Neural progenitor cell (in vitro differentiated cells): ENCODE data around the gene TTLL5. TPM values are rescaled to one million over a fixed set of nuclear protein-coding genes. Genes with fewer than 3 reads are reported as not detected.

ENCODE experiments used
- DNase-seq: peaks from one replicate; pipeline ENCODE4 v3.0.0-alpha.2; 2016; ENCODE audit warnings: low spot score
- H2AFZ ChIP-seq: fragments of 200-600 bp; sonication (generic); replicated peaks from 2 replicates; pipeline ENCODE4 v1.6.1; 2016; ENCODE audit warnings: antibody characterized with exemption
- H3F3A ChIP-seq: fragments of 200-600 bp; sonication (generic); 2 replicates; pipeline ENCODE4 v1.6.1; 2016; ENCODE audit warnings: antibody characterized with exemption, low read depth
- H3K27ac ChIP-seq: fragments of 200-600 bp; sonication (generic); 2 replicates; pipeline ENCODE4 v1.5.1; 2016; ENCODE audit warnings: mild to moderate bottlenecking
- H3K27me3 ChIP-seq: fragments of 200-600 bp; sonication (generic); 2 replicates; pipeline ENCODE4 v1.6.1; 2016; ENCODE audit warnings: mild to moderate bottlenecking, moderate library complexity
- H3K36me3 ChIP-seq: fragments of 200-600 bp; sonication (generic); 2 replicates; pipeline ENCODE4 v1.5.1; 2016
- H3K4me1 ChIP-seq: fragments of 200-600 bp; sonication (generic); 2 replicates; pipeline ENCODE4 v1.6.1; 2016; ENCODE audit warnings: mixed run types
- H3K4me2 ChIP-seq: fragments of 200-600 bp; sonication (generic); 2 replicates; pipeline ENCODE4 v1.6.1; 2016
- H3K4me3 ChIP-seq: fragments of 200-600 bp; sonication (generic); 2 replicates; pipeline ENCODE4 v1.5.1; 2016
- H3K79me2 ChIP-seq: fragments of 200-600 bp; sonication (generic); 2 replicates; pipeline ENCODE4 v1.6.1; 2016; ENCODE audit warnings: low read depth
- H3K9ac ChIP-seq: fragments of 200-600 bp; sonication (generic); 2 replicates; pipeline ENCODE4 v1.6.1; 2016
- H3K9me3 ChIP-seq: fragments of 200-600 bp; sonication (generic); 2 replicates; pipeline ENCODE4 v1.5.1; 2016; ENCODE audit warnings: low read depth
- H4K20me1 ChIP-seq: fragments of 200-600 bp; sonication (generic); 2 replicates; pipeline ENCODE4 v1.6.1; 2016; ENCODE audit warnings: low read depth
- H3K27ac Mint-ChIP-seq: 3 replicates; pipeline ENCODE4 v1.8.0; 2021; ENCODE audit warnings: mixed read lengths
- H3K27me3 Mint-ChIP-seq: 2 replicates; pipeline ENCODE4 v1.8.0; 2022; ENCODE audit warnings: low read depth, mild to moderate bottlenecking, inconsistent platforms, moderate library complexity, mixed read lengths; ENCODE audit not compliant: insufficient read depth
- H3K36me3 Mint-ChIP-seq: 3 replicates; pipeline ENCODE4 v1.8.0; 2021; ENCODE audit warnings: mixed read lengths
- H3K4me1 Mint-ChIP-seq: 3 replicates; pipeline ENCODE4 v1.8.0; 2021; ENCODE audit warnings: mixed read lengths
- H3K4me3 Mint-ChIP-seq: 3 replicates; pipeline ENCODE4 v1.8.0; 2021; ENCODE audit warnings: mild to moderate bottlenecking, moderate library complexity, mixed read lengths
- H3K9me3 Mint-ChIP-seq: 3 replicates; pipeline ENCODE4 v1.8.0; 2020; ENCODE audit warnings: mixed read lengths
- EZH2 ChIP-seq: fragments of 200-600 bp; sonication (generic); IDR thresholded peaks from 2 replicates; pipeline ENCODE4 v1.6.1; 2017; ENCODE audit warnings: antibody characterized with exemption, mild to moderate bottlenecking, moderate library complexity
- EZH2phosphoT487 ChIP-seq: fragments of 200-600 bp; sonication (generic); IDR thresholded peaks from 2 replicates; pipeline ENCODE4 v1.6.1; 2017; ENCODE audit warnings: antibody characterized with exemption
- total RNA-seq: library from RNA; depleted of rRNA; stranded (reverse); fragments of >200 nt; gene quantifications from 2 replicates; pipeline ENCODE4 v1.2.3, GENCODE V29; 2015; ENCODE audit warnings: low replicate concordance
- TF ChIP-seq, protein P1 (sequence below): fragments of 200-600 bp; sonication (generic); IDR thresholded peaks from 2 replicates; pipeline ENCODE4 v1.5.1; 2017; ENCODE audit warnings: antibody characterized with exemption, mild to moderate bottlenecking

TTLL5 gene
- total RNA-seq, 1 donor from 2014 or later: 61.4 TPM

DNA sequence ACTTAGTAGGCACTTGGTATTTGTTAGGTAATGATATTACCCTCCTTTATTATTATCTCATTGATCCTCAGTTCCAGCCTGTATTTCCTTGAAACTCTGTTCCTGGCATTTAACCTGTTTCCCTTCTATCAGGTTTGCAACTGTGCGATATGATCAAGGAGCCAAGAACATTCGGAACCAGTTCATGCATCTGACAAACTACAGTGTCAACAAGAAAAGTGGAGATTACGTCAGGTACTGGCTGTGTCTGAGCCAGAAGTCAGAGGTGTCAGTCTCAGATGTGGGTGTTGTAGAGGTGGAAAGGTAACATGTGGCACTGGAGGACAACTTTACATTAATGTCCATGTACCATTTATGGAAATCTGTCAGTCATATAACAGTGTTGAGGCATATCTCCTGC is 56.7 kb downstream of the TTLL5 start:
- H3K27ac ChIP-seq: no peak overlapping the region
- H3K27me3 Mint-ChIP-seq: peaks cover 2% of the 10 kb centered on the region
- H3K27ac Mint-ChIP-seq: no peak overlapping the region
- H3K9me3 Mint-ChIP-seq: no peaks in the 10 kb centered on the region
- H3K27me3 ChIP-seq: no peaks in the 10 kb centered on the region
- no peak overlapping the region for H3K4me2 ChIP-seq
- H3K36me3 Mint-ChIP-seq: peaks cover 26% of the 10 kb centered on the region
- no peaks in the 10 kb centered on the region for H3F3A ChIP-seq
- no peaks in the 10 kb centered on the region for H3K79me2 ChIP-seq
- no peak for DNase-seq
- H2AFZ ChIP-seq: no peak overlapping the region
- no peaks in the 10 kb centered on the region for H3K36me3 ChIP-seq
- peaks cover 2% of the 10 kb centered on the region for H4K20me1 ChIP-seq
- peaks cover 1% of the 10 kb centered on the region for H3K4me1 ChIP-seq
- H3K4me3 ChIP-seq: no peak overlapping the region
- no peak overlapping the region for H3K4me3 Mint-ChIP-seq
- H3K4me1 Mint-ChIP-seq: no peaks in the 10 kb centered on the region
- H3K9me3 ChIP-seq: no peaks in the 10 kb centered on the region
- H3K9ac ChIP-seq: no peak overlapping the region
- TF ChIP-seq EZH2phosphoT487: no peak
- TF ChIP-seq, protein P1, sequence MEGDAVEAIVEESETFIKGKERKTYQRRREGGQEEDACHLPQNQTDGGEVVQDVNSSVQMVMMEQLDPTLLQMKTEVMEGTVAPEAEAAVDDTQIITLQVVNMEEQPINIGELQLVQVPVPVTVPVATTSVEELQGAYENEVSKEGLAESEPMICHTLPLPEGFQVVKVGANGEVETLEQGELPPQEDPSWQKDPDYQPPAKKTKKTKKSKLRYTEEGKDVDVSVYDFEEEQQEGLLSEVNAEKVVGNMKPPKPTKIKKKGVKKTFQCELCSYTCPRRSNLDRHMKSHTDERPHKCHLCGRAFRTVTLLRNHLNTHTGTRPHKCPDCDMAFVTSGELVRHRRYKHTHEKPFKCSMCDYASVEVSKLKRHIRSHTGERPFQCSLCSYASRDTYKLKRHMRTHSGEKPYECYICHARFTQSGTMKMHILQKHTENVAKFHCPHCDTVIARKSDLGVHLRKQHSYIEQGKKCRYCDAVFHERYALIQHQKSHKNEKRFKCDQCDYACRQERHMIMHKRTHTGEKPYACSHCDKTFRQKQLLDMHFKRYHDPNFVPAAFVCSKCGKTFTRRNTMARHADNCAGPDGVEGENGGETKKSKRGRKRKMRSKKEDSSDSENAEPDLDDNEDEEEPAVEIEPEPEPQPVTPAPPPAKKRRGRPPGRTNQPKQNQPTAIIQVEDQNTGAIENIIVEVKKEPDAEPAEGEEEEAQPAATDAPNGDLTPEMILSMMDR: no peak
- TF ChIP-seq EZH2: no peak

GRCh38 chr14:75718199-75718598 is 57.2 kb downstream of the TTLL5 start:
- Mint-ChIP-seq H3K36me3 (peaks cover 30% of the 10 kb centered on the region), H3K4me1 (no peaks in the 10 kb centered on the region), H3K4me3 (no peak overlapping the region), H3K27me3 (peaks cover 2% of the 10 kb centered on the region), H3K27ac (no peak overlapping the region), H3K9me3 (no peaks in the 10 kb centered on the region)
- Histone ChIP-seq H3K27ac (no peak overlapping the region), H3K36me3 (no peaks in the 10 kb centered on the region), H3K9ac (no peak overlapping the region), H4K20me1 (no peaks in the 10 kb centered on the region), H3K4me3 (no peak overlapping the region), H3K9me3 (no peaks in the 10 kb centered on the region), H3K79me2 (no peaks in the 10 kb centered on the region), H2AFZ (no peak overlapping the region), H3K27me3 (no peaks in the 10 kb centered on the region), H3K4me2 (no peak overlapping the region), H3F3A (no peaks in the 10 kb centered on the region), H3K4me1 (no peaks in the 10 kb centered on the region)
- no peak for DNase-seq
- TF ChIP-seq EZH2: no peak
- no peak for TF ChIP-seq EZH2phosphoT487
- TF ChIP-seq, protein P1: no peak

GRCh38 chr14:75720116-75720515 is 59.1 kb downstream of the TTLL5 start:
- H3K4me2 ChIP-seq: no peak overlapping the region
- H2AFZ ChIP-seq: no peak overlapping the region

More at GRCh38 chr14:75720116-75720515, 59.1 kb downstream of the TTLL5 start:
- Histone ChIP-seq H3F3A (no peaks in the 10 kb centered on the region), H3K36me3 (no peaks in the 10 kb centered on the region), H3K4me1 (no peaks in the 10 kb centered on the region), H3K9me3 (no peaks in the 10 kb centered on the region), H4K20me1 (no peaks in the 10 kb centered on the region), H3K27ac (no peak overlapping the region), H3K4me3 (no peak overlapping the region), H3K27me3 (no peaks in the 10 kb centered on the region), H3K9ac (no peak overlapping the region), H3K79me2 (no peaks in the 10 kb centered on the region)
- H3K4me3 Mint-ChIP-seq: no peak overlapping the region
- no peaks in the 10 kb centered on the region for H3K9me3 Mint-ChIP-seq
- peaks cover 38% of the 10 kb centered on the region for H3K36me3 Mint-ChIP-seq
- peaks cover under 1% of the 10 kb centered on the region for H3K27me3 Mint-ChIP-seq
- no peaks in the 10 kb centered on the region for H3K4me1 Mint-ChIP-seq
- H3K27ac Mint-ChIP-seq: no peak overlapping the region
- no peak for TF ChIP-seq EZH2
- TF ChIP-seq EZH2phosphoT487: no peak
- TF ChIP-seq, protein P1: no peak
- DNase-seq: no peak
